K562 (cell line): ENCODE data around the gene ACTRT3. TPM values are rescaled to one million over a fixed set of nuclear protein-coding genes. Genes with fewer than 3 reads are reported as not detected.

Source experiments
- ATAC-seq: fragments of 200-7000 bp; cut with Tn5 transposase; 3 replicates; pipeline ENCODE4 v1.9.1; 2020; ENCODE audit warnings: moderate library complexity
- BruUV-seq: library from RNA; stranded (reverse); fragments of 400-500 nt; replicated peaks from 2 replicates; lab custom pipeline; 2021; lab: Mats Ljungman, UMichigan
- CTCF ChIA-PET: fragments of 300-600 bp; formaldehyde crosslinking; extraction: SDS; loops from one replicate; lab custom pipeline; 2021; ENCODE audit warnings: low intra/inter-chr PET ratio; lab: Yijun Ruan, JAX
- POLR2A ChIA-PET: fragments of 300-600, 350-650 bp; sonication (Branson Sonifier 250); formaldehyde crosslinking; extraction: SDS; loops from one replicate; lab custom pipeline; 2021; ENCODE audit warnings: antibody characterized with exemption, inconsistent platforms; lab: Yijun Ruan, JAX
- DNase-seq, 4 experiments: peaks; one replicate each; pipeline versions ENCODE4 v3.0.0 to v3.0.0-alpha.2; 2011 to 2018; ENCODE audit warnings: low spot score in 3 of 4, mixed read lengths in 3 of 4; ENCODE audit errors: extremely low read depth in 1 of 4
- FAIRE-seq: peaks from 2 replicates; lab custom pipeline; 2011; peaks lifted over from hg19 to GRCh38; lab: Jason Lieb, UNC
- H2AFZ ChIP-seq: 2 replicates; pipeline ENCODE4 v1.6.0; 2011; ENCODE audit warnings: low read depth, low read length, control low read depth, inconsistent platforms
- H3K27ac ChIP-seq: fragments of 200-600 bp; 3 replicates; pipeline ENCODE4 v1.8.0; 2011; ENCODE audit warnings: low read depth, mild to moderate bottlenecking, control low read depth, inconsistent platforms, low read length, moderate library complexity, mixed read lengths; ENCODE audit errors: extremely low read depth
- H3K27me3 ChIP-seq, 2 experiments: fragments of 300-600 bp in 1 of 2; 2 replicates in 1 of 2; 3 replicates in 1 of 2; pipeline versions ENCODE4 v1.6.0 to v1.8.0; 2011; ENCODE audit warnings: inconsistent platforms in 2 of 2, low read length in 2 of 2, mild to moderate bottlenecking in 1 of 2, mixed read lengths in 1 of 2, moderate library complexity in 1 of 2; ENCODE audit not compliant: control insufficient read depth in 2 of 2, insufficient read depth in 2 of 2
- H3K36me3 ChIP-seq: fragments of 300-600 bp; 3 replicates; pipeline ENCODE4 v1.8.0; 2011; ENCODE audit warnings: mild to moderate bottlenecking, low read length, inconsistent platforms; ENCODE audit not compliant: control insufficient read depth, insufficient read depth
- H3K4me1 ChIP-seq, 2 experiments: fragments of 200-600 bp in 1 of 2; replicated peaks in 1 of 2; 2 replicates in 1 of 2; 3 replicates in 1 of 2; pipeline versions ENCODE4 v1.5.1 to v1.8.0; 2011; ENCODE audit warnings: inconsistent platforms in 2 of 2, low read length in 2 of 2, mild to moderate bottlenecking in 1 of 2, mixed read lengths in 1 of 2, moderate library complexity in 1 of 2; ENCODE audit not compliant: control insufficient read depth in 2 of 2, insufficient read depth in 2 of 2
- H3K4me2 ChIP-seq: 2 replicates; pipeline ENCODE4 v1.6.1; 2011; ENCODE audit warnings: low read length, control low read depth, inconsistent platforms, mixed read lengths; ENCODE audit not compliant: insufficient read depth
- H3K4me3 ChIP-seq: fragments of 200-600 bp; sonication (generic), shearing (Covaris generic); 2 replicates; pipeline ENCODE4 v1.5.1; 2016; ENCODE audit warnings: control low read depth, inconsistent platforms
- H3K79me2 ChIP-seq: fragments of 200-600 bp; 3 replicates; pipeline ENCODE4 v1.8.0; 2011; ENCODE audit warnings: low read length, inconsistent platforms; ENCODE audit not compliant: control insufficient read depth, insufficient read depth
- H3K9ac ChIP-seq, 2 experiments: 2 replicates each; pipeline versions ENCODE4 v1.6.0 to v1.6.1; 2011; ENCODE audit warnings: low read depth in 2 of 2, low read length in 2 of 2, control low read depth in 1 of 2, inconsistent platforms in 1 of 2, mild to moderate bottlenecking in 1 of 2, mixed read lengths in 1 of 2; ENCODE audit not compliant: insufficient read depth in 1 of 2
- H3K9me1 ChIP-seq: one replicate; pipeline ENCODE4 v1.6.0; 2011; ENCODE audit warnings: inconsistent platforms, mild to moderate bottlenecking, low read length, moderate library complexity; ENCODE audit not compliant: control insufficient read depth, insufficient read depth
- H3K9me3 ChIP-seq: replicated peaks from 2 replicates; pipeline ENCODE4 v1.5.1; 2011; ENCODE audit warnings: low read depth, low read length, inconsistent platforms; ENCODE audit not compliant: control insufficient read depth, insufficient read depth
- H4K20me1 ChIP-seq: replicated peaks from 2 replicates; pipeline ENCODE4 v1.6.1; 2011; ENCODE audit warnings: low read length, inconsistent platforms, mixed read lengths; ENCODE audit not compliant: control insufficient read depth, insufficient read depth
- CBX2 ChIP-seq: fragments of 200-600 bp; sonication (generic); IDR thresholded peaks from one replicate; pipeline ENCODE4 v1.6.1; 2012; ENCODE audit warnings: mild to moderate bottlenecking, low read length, inconsistent platforms; ENCODE audit not compliant: insufficient read depth, poor library complexity, severe bottlenecking
- ELF4 ChIP-seq: fragments of 450-650 bp; formaldehyde crosslinking; IDR thresholded peaks from 2 replicates; pipeline ENCODE4 v1.4.0; 2022; ENCODE audit warnings: missing genetic modification characterization
- HOXB6 ChIP-seq: fragments of 250-450 bp; sonication (Bioruptor Pico); IDR thresholded peaks from 2 replicates; pipeline ENCODE4 v1.5.1; 2022; ENCODE audit warnings: mild to moderate bottlenecking, borderline replicate concordance
- NFRKB ChIP-seq: fragments of 450-650 bp; IDR thresholded peaks from 2 replicates; pipeline ENCODE4 v1.6.1; 2016; ENCODE audit warnings: low read depth
- ZBTB7A ChIP-seq: IDR thresholded peaks from 2 replicates; pipeline ENCODE4 v1.6.1; 2011; ENCODE audit warnings: low read depth, mild to moderate bottlenecking, low read length, moderate library complexity, borderline replicate concordance; ENCODE audit not compliant: control insufficient read depth
- WGBS: fragments of 100-300 bp; shearing (Covaris generic); methylation state at CpG from one replicate; pipeline ENCODE4 v1.1.6; 2016; ENCODE audit warnings: low coverage, mixed read lengths; ENCODE audit not compliant: insufficient coverage; ENCODE audit errors: missing lambda C conversion rate; 5-methylcytosine and 5-hydroxymethylcytosine counted together
- in situ Hi-C: fragments of 300-500 bp; cut with MboI; formaldehyde crosslinking; loops from 4 replicates; pipeline ENCODE4 v1.15.0; 2018; ENCODE audit warnings: inconsistent platforms, mixed read lengths
- intact Hi-C: fragments of 100-400 bp; cut with micrococcal nuclease; formaldehyde crosslinking; loops from 2 replicates; pipeline ENCODE4 v1.14.2; 2022
- polyA plus RNA-seq, 8 experiments: library from polyadenylated mRNA; depleted of rRNA in 4 of 8; stranded (reverse) in 5 of 8; unstranded in 3 of 8; fragments of >200 nt; fragmentation: Nextera tagmentation in 2 of 8; fragmentation: Illumina TruSeq in 1 of 8; extraction: Ambion mirVana in 2 of 8; extraction: Trizol in 1 of 8; gene quantifications; 2 replicates each; pipeline versions ENCODE4 v1.2.1 to v1.2.3, GENCODE V29; 2011 to 2014; ENCODE audit warnings: inconsistent platforms in 1 of 8, missing spikeins in 1 of 8
- total RNA-seq, 7 experiments: library from RNA; depleted of rRNA in 6 of 7; stranded (reverse); fragments of >200 nt in 6 of 7; fragmentation: Illumina TruSeq in 2 of 7; extraction: Trizol in 2 of 7; gene quantifications; 2 replicates each; pipeline versions ENCODE4 v1.2.1 to v1.2.3, GENCODE V29; 2011 to 2021; ENCODE audit warnings: low replicate concordance in 1 of 7

Gene ACTRT3
- total and polyA plus RNA-seq, 9 of the 15 experiments (the other 6 are each of a cell fraction or from before 2014, with no cell fraction given) = 0.06 to 0.11 (median 0.07) TPM; not detected in 5

DNA sequence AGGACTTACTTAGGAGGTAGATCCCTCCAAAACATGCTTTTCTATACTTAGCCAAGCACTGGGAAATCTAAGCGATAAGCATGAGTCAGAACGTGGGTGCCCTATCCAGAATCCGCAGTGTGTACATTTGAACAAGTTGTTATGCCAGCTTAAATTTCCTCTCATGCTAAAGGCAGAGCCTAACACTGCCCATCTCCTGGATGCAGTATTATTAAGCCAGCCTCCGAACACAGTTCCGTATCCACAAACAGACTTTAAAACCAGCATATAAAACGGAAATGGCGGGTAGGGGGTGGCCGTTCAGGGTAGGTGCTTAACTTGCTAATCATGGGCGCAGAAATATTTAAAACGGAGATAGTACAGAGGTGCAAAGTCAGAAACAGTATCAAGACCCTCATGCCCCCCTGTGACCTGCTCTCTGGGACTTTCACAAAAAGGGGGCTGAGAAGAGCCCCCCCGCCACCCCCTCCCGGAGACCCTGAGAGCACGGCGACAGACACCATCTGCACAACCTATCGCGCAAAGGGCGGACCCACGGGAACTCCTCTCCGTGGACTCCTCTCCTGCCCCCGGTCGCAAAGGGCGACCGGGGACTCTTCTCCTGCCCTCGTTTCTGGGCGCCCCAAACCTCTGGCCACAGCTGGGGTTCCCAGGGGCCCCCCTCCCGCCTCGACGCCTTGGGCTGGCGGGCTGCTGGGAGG is 42.4 kb upstream of the ACTRT3 start:
- Histone ChIP-seq H3K9me3 (peaks cover 3% of the 10 kb centered on the region), H3K4me1 (no peaks in the 10 kb centered on the region; a peak in 1 of 5 replicates), H2AFZ (no peak overlapping the region), H3K79me2 (no peaks in the 10 kb centered on the region), H3K9me1 (no peaks in the 10 kb centered on the region), H4K20me1 (no peaks in the 10 kb centered on the region), H3K4me2 (no peak overlapping the region), H3K9ac (no peak overlapping the region), H3K36me3 (no peaks in the 10 kb centered on the region), H3K27me3 (no peaks in the 10 kb centered on the region), H3K4me3 (no peak overlapping the region), H3K27ac (no peak overlapping the region)
- ATAC-seq = no peak
- FAIRE-seq = no peak
- ChIA-PET POLR2A (interaction anchor here (0.6 kb wide), 1 partner anchor 369 kb away, joined by 5 read pairs; the partner anchor contains the start of gene PHC3), CTCF (no interaction called here)
- WGBS = 81% methylated on average over 23 of the region's 29 CpGs
- BruUV-seq = no TSS peak
- in situ Hi-C loops (no loop called here), intact Hi-C loops (no loop called here)
- no peak for TF ChIP-seq CBX2
- no peak for TF ChIP-seq HOXB6 (CRISPR knock-in tag)
- no peak for TF ChIP-seq ELF4 (CRISPR knock-in tag)
- TF ChIP-seq NFRKB = no peak
- TF ChIP-seq ZBTB7A = 0 out of 2 replicates have a peak, but pooled peaks have one; percentile 19
- DNase-seq = no peak
